ENCODE results near the gene TLR1. TPM values are rescaled to one million over a fixed set of nuclear protein-coding genes. Genes with fewer than 3 reads are reported as not detected.

The TLR1 gene
- total RNA-seq, 1 experiment from 2014 or later: 0.28 TPM

- POLR2A ChIA-PET: no interaction called here
Observed at GRCh38 chr4:38781854-38782261, 22.7 kb downstream of the TLR1 start.

GRCh38 chr4:38780833-38781484 lies 23.6 kb downstream of the TLR1 start:
- Mint-ChIP-seq H3K4me3 (no peak overlapping the region), H3K4me1 (no peaks in the 10 kb centered on the region), H3K9me3 (peaks cover 10% of the 10 kb centered on the region), H3K36me3 (no peaks in the 10 kb centered on the region), H3K27me3 (ENCODE audit: low read depth) (peaks cover 2% of the 10 kb centered on the region; the same call in 1 of the 2 replicates), H3K27ac (no peak overlapping the region)
- TF ChIP-seq ZNF671 (CRISPR knock-in tag; IDR thresholded peaks at IDR 0.05): no peak
- no peak for TF ChIP-seq E2F1 (CRISPR knock-in tag; IDR thresholded peaks at IDR 0.05)
- no peak for TF ChIP-seq SP1 (CRISPR knock-in tag; conservative IDR thresholded peaks at IDR 0.05)
- TF ChIP-seq GABPB1 (CRISPR knock-in tag; IDR thresholded peaks at IDR 0.05): no peak
- TF ChIP-seq NFYB (CRISPR knock-in tag; conservative IDR thresholded peaks at IDR 0.05; ENCODE audit: low read depth): no peak
- POLR2A ChIA-PET: no interaction called here
- DNase-seq (ENCODE audit: low spot score) (no peak), ATAC-seq (no peak)
- CTCF ChIA-PET: interaction anchor here (1.4 to 5.7 kb wide), 3 partner anchors 16 to 23 kb away, joined by 3 to 65 read pairs (median 13); no protein-coding TSS in a partner anchor

More at GRCh38 chr4:38781854-38782261, 22.7 kb downstream of the TLR1 start:
- no peak for DNase-seq (ENCODE audit: low spot score)
- H3K4me1 Mint-ChIP-seq: no peaks in the 10 kb centered on the region
- no peaks in the 10 kb centered on the region for H3K36me3 Mint-ChIP-seq
- no peak overlapping the region for H3K4me3 Mint-ChIP-seq
- CTCF ChIA-PET: interaction anchor here (0.8 to 5.7 kb wide), 9 partner anchors 9 to 627 kb away, joined by 3 to 65 read pairs (median 3); no protein-coding TSS in a partner anchor
- no peak for TF ChIP-seq ZMAT4 (CRISPR knock-in tag; IDR thresholded peaks at IDR 0.05)
- no peak for TF ChIP-seq ZNF138 (CRISPR knock-in tag; conservative IDR thresholded peaks at IDR 0.05)
- no peak for TF ChIP-seq SMAD3 (CRISPR knock-in tag; IDR thresholded peaks at IDR 0.05; ENCODE audit: borderline replicate concordance)
- TF ChIP-seq NR2C2 (CRISPR knock-in tag; IDR thresholded peaks at IDR 0.05): no peak
- no peak for TF ChIP-seq USF1 (CRISPR knock-in tag; IDR thresholded peaks at IDR 0.05)
- TF ChIP-seq TEAD1 (CRISPR knock-in tag; IDR thresholded peaks at IDR 0.05): no peak
- TF ChIP-seq ETV6 (CRISPR knock-in tag; IDR thresholded peaks at IDR 0.05): no peak
- TF ChIP-seq ERG (CRISPR knock-in tag; IDR thresholded peaks at IDR 0.05): no peak
- TF ChIP-seq CTCF (IDR thresholded peaks at IDR 0.05): no peak
- TF ChIP-seq AR (CRISPR knock-in tag; IDR thresholded peaks at IDR 0.05): no peak
- no peak overlapping the region for H3K27ac Mint-ChIP-seq
- ATAC-seq: no peak
- H3K27me3 Mint-ChIP-seq (ENCODE audit: low read depth): peaks cover 2% of the 10 kb centered on the region; the same call in 1 of the 2 replicates
- H3K9me3 Mint-ChIP-seq: peaks cover 5% of the 10 kb centered on the region
